ENCODE data around the gene ITGA1.

DNA sequence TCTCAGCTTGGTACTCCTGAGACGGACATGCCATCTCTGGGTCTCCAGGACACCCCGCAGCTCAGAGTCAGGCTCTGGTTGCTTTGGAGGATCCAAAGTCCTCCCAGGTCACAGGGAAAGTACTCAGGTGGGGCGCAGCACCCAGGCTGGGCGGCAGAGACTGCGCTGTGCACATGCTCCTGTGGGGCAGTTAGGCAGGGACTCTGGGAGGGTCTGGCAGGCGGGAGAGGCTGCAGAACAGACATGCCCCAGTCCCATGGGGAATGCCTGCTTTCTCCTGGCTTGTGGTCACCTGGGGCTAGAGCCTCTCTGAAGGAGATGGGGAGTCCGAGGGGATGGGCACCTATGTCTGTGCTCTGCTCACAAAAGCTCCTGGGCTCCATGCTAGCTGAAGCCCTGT lies 156.1 kb downstream of the ITGA1 start:
- TF ChIP-seq POLR2A (IDR thresholded peaks at IDR 0.05) (no peak), EP300 (IDR thresholded peaks at IDR 0.05) (no peak)
- TF ChIP-seq, protein P1, sequence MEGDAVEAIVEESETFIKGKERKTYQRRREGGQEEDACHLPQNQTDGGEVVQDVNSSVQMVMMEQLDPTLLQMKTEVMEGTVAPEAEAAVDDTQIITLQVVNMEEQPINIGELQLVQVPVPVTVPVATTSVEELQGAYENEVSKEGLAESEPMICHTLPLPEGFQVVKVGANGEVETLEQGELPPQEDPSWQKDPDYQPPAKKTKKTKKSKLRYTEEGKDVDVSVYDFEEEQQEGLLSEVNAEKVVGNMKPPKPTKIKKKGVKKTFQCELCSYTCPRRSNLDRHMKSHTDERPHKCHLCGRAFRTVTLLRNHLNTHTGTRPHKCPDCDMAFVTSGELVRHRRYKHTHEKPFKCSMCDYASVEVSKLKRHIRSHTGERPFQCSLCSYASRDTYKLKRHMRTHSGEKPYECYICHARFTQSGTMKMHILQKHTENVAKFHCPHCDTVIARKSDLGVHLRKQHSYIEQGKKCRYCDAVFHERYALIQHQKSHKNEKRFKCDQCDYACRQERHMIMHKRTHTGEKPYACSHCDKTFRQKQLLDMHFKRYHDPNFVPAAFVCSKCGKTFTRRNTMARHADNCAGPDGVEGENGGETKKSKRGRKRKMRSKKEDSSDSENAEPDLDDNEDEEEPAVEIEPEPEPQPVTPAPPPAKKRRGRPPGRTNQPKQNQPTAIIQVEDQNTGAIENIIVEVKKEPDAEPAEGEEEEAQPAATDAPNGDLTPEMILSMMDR (IDR thresholded peaks at IDR 0.05), result no peak
